ENCODE results near the gene ZNF331. TPM values are rescaled to one million over a fixed set of nuclear protein-coding genes. Genes with fewer than 3 reads are reported as not detected.

ZNF331 gene
- total and polyA plus RNA-seq, 3 experiments from 2014 or later, result 17.5 to 43.9 (median 18.6) TPM

- peak in 1 of 5 donors; percentile 7 for DNase-seq
- CTCF ChIA-PET, result no interaction called here
- Histone ChIP-seq H3K4me3 (ENCODE audit: low read length) (no peak overlapping the region), H3K9me3 (ENCODE audit: low read length) (no peaks in the 10 kb centered on the region), H3K27me3 (ENCODE audit: insufficient read depth, low read length, poor library complexity, severe bottlenecking) (no peaks in the 10 kb centered on the region), H3K27ac (ENCODE audit: low read depth, low read length) (no peak overlapping the region), H3K4me1 (ENCODE audit: insufficient read depth, low read length) (peaks cover 14% of the 10 kb centered on the region), H3K36me3 (ENCODE audit: insufficient read depth, low read length) (peaks cover 3% of the 10 kb centered on the region)
- Mint-ChIP-seq H3K4me3 (peak overlapping the region in 3 of 7 donors; percentile 16 to 34 (median 34)), H3K9me3 (peaks cover 0 to 14% (median 0%) of the 10 kb centered on the region in 5 donors), H3K27me3 (peaks cover 0 to 16% of the 10 kb centered on the region in 2 donors), H3K36me3 (peaks cover 21 to 71% (median 37%) of the 10 kb centered on the region in 3 donors), H3K4me1 (peaks cover 32 to 70% (median 46%) of the 10 kb centered on the region in 3 donors), H3K27ac (peak overlapping the region in 5 of 8 donors; percentile 32 to 98 (median 64))
- POLR2A ChIA-PET, result no interaction called here
Observed at GRCh38 chr19:53541971-53542370, 4.0 kb downstream of the ZNF331 start.

- Histone ChIP-seq H3K27ac (ENCODE audit: low read depth, low read length) (no peak overlapping the region), H3K4me1 (ENCODE audit: insufficient read depth, low read length) (no peaks in the 10 kb centered on the region), H3K9me3 (ENCODE audit: low read length) (no peaks in the 10 kb centered on the region), H3K36me3 (ENCODE audit: insufficient read depth, low read length) (peaks cover 3% of the 10 kb centered on the region), H3K27me3 (ENCODE audit: insufficient read depth, low read length, poor library complexity, severe bottlenecking) (no peaks in the 10 kb centered on the region), H3K4me3 (ENCODE audit: low read length) (no peak overlapping the region)
- DNase-seq, result peak in 1 of 5 donors; percentile 28
- H3K36me3 Mint-ChIP-seq, result peaks cover 20 to 67% (median 38%) of the 10 kb centered on the region in 3 donors
- no peak overlapping the region for H3K4me3 Mint-ChIP-seq
- peaks cover 0 to 25% (median 5%) of the 10 kb centered on the region in 5 donors for H3K9me3 Mint-ChIP-seq
- ChIA-PET CTCF (no interaction called here), POLR2A (no interaction called here)
- H3K27ac Mint-ChIP-seq, result peak overlapping the region in 3 of 8 donors; percentile 37 to 55 (median 44)
- peaks cover 0 to 5% of the 10 kb centered on the region in 2 donors for H3K27me3 Mint-ChIP-seq
- peaks cover 29 to 66% (median 54%) of the 10 kb centered on the region in 3 donors for H3K4me1 Mint-ChIP-seq
Observed at GRCh38 chr19:53545271-53546065, 7.5 kb downstream of the ZNF331 start.

- H3K4me3 ChIP-seq (ENCODE audit: low read length), result no peak overlapping the region
- Mint-ChIP-seq H3K4me1 (peaks cover 27 to 59% (median 50%) of the 10 kb centered on the region in 3 donors), H3K9me3 (peaks cover 0 to 28% (median 5%) of the 10 kb centered on the region in 5 donors), H3K27ac (peak overlapping the region in 3 of 8 donors; percentile 0 to 37 (median 22)), H3K4me3 (peak overlapping the region in 2 of 7 donors; percentile 18 to 47), H3K36me3 (peaks cover 18 to 62% (median 38%) of the 10 kb centered on the region in 3 donors), H3K27me3 (peaks cover 0 to 3% of the 10 kb centered on the region in 2 donors)
- peaks cover 3% of the 10 kb centered on the region for H3K36me3 ChIP-seq (ENCODE audit: insufficient read depth, low read length)
- H3K9me3 ChIP-seq (ENCODE audit: low read length), result no peaks in the 10 kb centered on the region
- DNase-seq, result peak in 1 of 5 donors; percentile 7
- H3K27me3 ChIP-seq (ENCODE audit: insufficient read depth, low read length, poor library complexity, severe bottlenecking), result no peaks in the 10 kb centered on the region
- ChIA-PET CTCF (no interaction called here), POLR2A (no interaction called here)
- H3K4me1 ChIP-seq (ENCODE audit: insufficient read depth, low read length), result no peaks in the 10 kb centered on the region
- H3K27ac ChIP-seq (ENCODE audit: low read depth, low read length), result no peak overlapping the region
Observed at GRCh38 chr19:53546758-53547513, 9.0 kb downstream of the ZNF331 start.

GRCh38 chr19:53549340-53549739, 11.4 kb downstream of the ZNF331 start:
- H3K4me3 ChIP-seq (ENCODE audit: low read length), result no peak overlapping the region
- CTCF ChIA-PET, result no interaction called here
- Mint-ChIP-seq H3K36me3 (peaks cover 14 to 58% (median 31%) of the 10 kb centered on the region in 3 donors), H3K27me3 (peaks cover 0 to 4% of the 10 kb centered on the region in 2 donors), H3K27ac (peak overlapping the region in 3 of 8 donors; percentile 5 to 82 (median 9)), H3K4me1 (peaks cover 29 to 68% (median 47%) of the 10 kb centered on the region in 3 donors), H3K4me3 (no peak overlapping the region), H3K9me3 (peaks cover 0 to 31% (median 5%) of the 10 kb centered on the region in 5 donors)
- peak in 1 of 5 donors; percentile 2 for DNase-seq
- H3K4me1 ChIP-seq (ENCODE audit: insufficient read depth, low read length), result peaks cover 6% of the 10 kb centered on the region
- peaks cover 3% of the 10 kb centered on the region for H3K36me3 ChIP-seq (ENCODE audit: insufficient read depth, low read length)
- no peak overlapping the region for H3K27ac ChIP-seq (ENCODE audit: low read depth, low read length)
- POLR2A ChIA-PET, result no interaction called here
- no peaks in the 10 kb centered on the region for H3K27me3 ChIP-seq (ENCODE audit: insufficient read depth, low read length, poor library complexity, severe bottlenecking)
- H3K9me3 ChIP-seq (ENCODE audit: low read length), result no peaks in the 10 kb centered on the region

GRCh38 chr19:53552001-53552721, 14.2 kb downstream of the ZNF331 start:
- peaks cover 11% of the 10 kb centered on the region for H3K4me1 ChIP-seq (ENCODE audit: insufficient read depth, low read length)
- peak in 1 of 5 donors; percentile 0 for DNase-seq
- no peaks in the 10 kb centered on the region for H3K36me3 ChIP-seq (ENCODE audit: insufficient read depth, low read length)
- H3K9me3 Mint-ChIP-seq, result peaks cover 0 to 31% (median 8%) of the 10 kb centered on the region in 5 donors
- H3K27ac ChIP-seq (ENCODE audit: low read depth, low read length), result no peak overlapping the region
- no peak overlapping the region for H3K4me3 Mint-ChIP-seq
- no peaks in the 10 kb centered on the region for H3K9me3 ChIP-seq (ENCODE audit: low read length)
- no peak overlapping the region for H3K4me3 ChIP-seq (ENCODE audit: low read length)
- H3K36me3 Mint-ChIP-seq, result peaks cover 11 to 55% (median 25%) of the 10 kb centered on the region in 3 donors
- H3K27me3 Mint-ChIP-seq, result peaks cover 0 to 6% of the 10 kb centered on the region in 2 donors
- no peaks in the 10 kb centered on the region for H3K27me3 ChIP-seq (ENCODE audit: insufficient read depth, low read length, poor library complexity, severe bottlenecking)
- peak overlapping the region in 4 of 8 donors; percentile 47 to 78 (median 66) for H3K27ac Mint-ChIP-seq
- peaks cover 27 to 63% (median 41%) of the 10 kb centered on the region in 3 donors for H3K4me1 Mint-ChIP-seq
- ChIA-PET POLR2A (no interaction called here), CTCF (no interaction called here)

- H3K36me3 Mint-ChIP-seq, result peaks cover 11 to 57% (median 27%) of the 10 kb centered on the region in 3 donors
- H3K4me3 Mint-ChIP-seq, result peak overlapping the region; percentile 32 to 99 (median 94)
- Histone ChIP-seq H3K4me3 (ENCODE audit: low read length) (peak overlapping the region; percentile 52), H3K27ac (ENCODE audit: low read depth, low read length) (peak overlapping the region; percentile 85), H3K36me3 (ENCODE audit: insufficient read depth, low read length) (no peaks in the 10 kb centered on the region), H3K27me3 (ENCODE audit: insufficient read depth, low read length, poor library complexity, severe bottlenecking) (no peaks in the 10 kb centered on the region), H3K4me1 (ENCODE audit: insufficient read depth, low read length) (peaks cover 11% of the 10 kb centered on the region), H3K9me3 (ENCODE audit: low read length) (no peaks in the 10 kb centered on the region)
- peaks cover 27 to 61% (median 36%) of the 10 kb centered on the region in 3 donors for H3K4me1 Mint-ChIP-seq
- DNase-seq, result peak in 1 of 5 donors; percentile 45
- ChIA-PET CTCF (no interaction called here), POLR2A (no interaction called here)
- H3K9me3 Mint-ChIP-seq, result peaks cover 0 to 30% (median 8%) of the 10 kb centered on the region in 5 donors
- peaks cover 0 to 7% of the 10 kb centered on the region in 2 donors for H3K27me3 Mint-ChIP-seq
- peak overlapping the region; percentile 98 to 100 (median 100) for H3K27ac Mint-ChIP-seq
Observed at GRCh38 chr19:53553156-53553555, 15.2 kb downstream of the ZNF331 start.

GRCh38 chr19:53553865-53554791, 16.2 kb downstream of the ZNF331 start:
- Mint-ChIP-seq H3K36me3 (peaks cover 9 to 59% (median 29%) of the 10 kb centered on the region in 3 donors), H3K4me3 (peak overlapping the region; percentile 93 to 99 (median 96)), H3K27ac (peak overlapping the region; percentile 98 to 100 (median 100)), H3K9me3 (peaks cover 0 to 25% (median 6%) of the 10 kb centered on the region in 5 donors), H3K27me3 (peaks cover 0 to 7% of the 10 kb centered on the region in 2 donors), H3K4me1 (peaks cover 25 to 54% (median 28%) of the 10 kb centered on the region in 3 donors)
- H3K27me3 ChIP-seq (ENCODE audit: insufficient read depth, low read length, poor library complexity, severe bottlenecking), result no peaks in the 10 kb centered on the region
- H3K4me3 ChIP-seq (ENCODE audit: low read length), result peak overlapping the region; percentile 53
- peak overlapping the region; percentile 85 for H3K27ac ChIP-seq (ENCODE audit: low read depth, low read length)
- ChIA-PET POLR2A (interaction anchor here (0.7 to 1.0 kb wide), 2 partner anchors 17 to 158 kb away, joined by 4 to 5 read pairs; no protein-coding TSS in a partner anchor), CTCF (no interaction called here)
- no peaks in the 10 kb centered on the region for H3K9me3 ChIP-seq (ENCODE audit: low read length)
- H3K4me1 ChIP-seq (ENCODE audit: insufficient read depth, low read length), result peaks cover 11% of the 10 kb centered on the region
- peak; percentile 90 to 97 (median 96) for DNase-seq
- peaks cover 8% of the 10 kb centered on the region for H3K36me3 ChIP-seq (ENCODE audit: insufficient read depth, low read length)
